ENCODE results near the gene RHOF. TPM values are rescaled to one million over a fixed set of nuclear protein-coding genes. Genes with fewer than 3 reads are reported as not detected.

Gene RHOF
- polyA plus RNA-seq, 1 of the 3 experiments (the other 2 are of a cell fraction) = 5.0 TPM

GRCh38 chr12:121830588-121831265, 37.2 kb upstream of the RHOF start:
- Histone ChIP-seq H4K20me1 (ENCODE audit: insufficient read depth) (no peaks in the 10 kb centered on the region), H3K79me2 (ENCODE audit: insufficient read depth) (no peaks in the 10 kb centered on the region), H3K4me1 (ENCODE audit: control insufficient read depth in 1 of 2, insufficient read depth in 2 of 2, low read depth in 1 of 2, low read length in 1 of 2) (peaks cover 0 to 4% of the 10 kb centered on the region in 2 experiments; a peak in 1 of 4 replicates), H3K9ac (no peak overlapping the region), H3K36me3 (replicated peaks in 1 of 2; ENCODE audit: control insufficient read depth in 1 of 2, insufficient read depth in 2 of 2, low read length in 1 of 2) (peaks cover 13 to 39% of the 10 kb centered on the region in 2 experiments), H2AFZ (ENCODE audit: low read depth) (no peak overlapping the region), H3K27me3 (ENCODE audit: insufficient read depth) (no peaks in the 10 kb centered on the region), H3K9me2 (no peaks in the 10 kb centered on the region), H3K27ac (ENCODE audit: low read depth in 2 of 2, low read length in 1 of 2) (no peak overlapping the region), H3K9me3 (no peaks in the 10 kb centered on the region), H3K4me3 (ENCODE audit: low read depth in 2 of 2, low read length in 1 of 2) (no peak overlapping the region), H3F3A (replicated peaks; ENCODE audit: insufficient read depth) (peaks cover 22% of the 10 kb centered on the region), H3K4me2 (no peak overlapping the region)
- WGBS (ENCODE audit: low lambda C conversion rate) = 95% methylated on average over 21 of the region's 29 CpGs
- no peak for DNase-seq
- ChIA-PET CTCF (interaction anchor here (2.1 to 5.7 kb wide), 2 partner anchors 19 to 36 kb away, joined by 9 to 50 read pairs; partner anchors contain the start of gene RHOF), POLR2A (no interaction called here)
- no peak for TF ChIP-seq RXRA (IDR thresholded peaks at IDR 0.05; ENCODE audit: borderline replicate concordance, low read depth)
- no peak for TF ChIP-seq USF1 (IDR thresholded peaks at IDR 0.05; ENCODE audit: borderline replicate concordance, low read depth)
- TF ChIP-seq JUND (IDR thresholded peaks at IDR 0.05) = no peak
- TF ChIP-seq CTCF (IDR thresholded peaks at IDR 0.05) = no peak
- no peak for TF ChIP-seq CHD2 (IDR thresholded peaks at IDR 0.05; ENCODE audit: low read length, partially characterized antibody)
- TF ChIP-seq NRF1 (IDR thresholded peaks at IDR 0.05; ENCODE audit: low read depth, low read length) = no peak
- no peak for TF ChIP-seq NFIC (IDR thresholded peaks at IDR 0.05; ENCODE audit: borderline replicate concordance)
- no peak for TF ChIP-seq TEAD4 (IDR thresholded peaks at IDR 0.05; ENCODE audit: borderline replicate concordance, insufficient read depth)
- TF ChIP-seq FOXM1 (IDR thresholded peaks at IDR 0.05; ENCODE audit: low read depth) = no peak
- no peak for TF ChIP-seq PBX3 (IDR thresholded peaks at IDR 0.05)
- no peak for TF ChIP-seq GATA2 (CRISPR knock-in tag; IDR thresholded peaks at IDR 0.05)
- no peak for TF ChIP-seq MEF2A (IDR thresholded peaks at IDR 0.05; ENCODE audit: borderline replicate concordance, low read depth)
- no peak for TF ChIP-seq SIN3A (IDR thresholded peaks at IDR 0.05; ENCODE audit: borderline replicate concordance, low read depth, low read length)
- TF ChIP-seq IRF3 (IDR thresholded peaks at IDR 0.05; ENCODE audit: low read depth, low read length) = no peak
- TF ChIP-seq USF2 (IDR thresholded peaks at IDR 0.05; ENCODE audit: borderline replicate concordance, low read depth, low read length) = no peak
- TF ChIP-seq RFX5 (IDR thresholded peaks at IDR 0.05; ENCODE audit: low read length) = no peak
- TF ChIP-seq SMC3 (IDR thresholded peaks at IDR 0.05; ENCODE audit: low read depth, low read length) = no peak
- no peak for TF ChIP-seq FOSL2 (IDR thresholded peaks at IDR 0.05; ENCODE audit: borderline replicate concordance, low read depth)

Data from SK-N-SH (cell line).